SU-DHL-6 (cell line): ENCODE results near the gene SENP7.

ENCODE experiments used
- CTCF ChIP-seq: fragments of 200-600 bp; sonication (generic); IDR thresholded peaks from one replicate; pipeline ENCODE4 v1.5.1; 2017; ENCODE audit warnings: antibody characterized with exemption, mild to moderate bottlenecking, low read length, moderate library complexity; ENCODE audit not compliant: insufficient read depth, poor library complexity, severe bottlenecking
- EZH2phosphoT487 ChIP-seq: fragments of 200-600 bp; sonication (generic), shearing (Covaris generic); conservative IDR thresholded peaks from 2 replicates; pipeline ENCODE4 v1.6.1; 2018; ENCODE audit warnings: mild to moderate bottlenecking, antibody characterized with exemption, low read length, moderate library complexity, mixed read lengths

GRCh38 chr3:101500208-101500607 is 12.8 kb downstream of the SENP7 start:
- TF ChIP-seq CTCF (no peak), EZH2phosphoT487 (no peak)
